Mucosa of descending colon (tissue), 3 donors: ENCODE data around the gene TXNRD2. TPM values are rescaled to one million over a fixed set of nuclear protein-coding genes. Genes with fewer than 3 reads are reported as not detected.

Experiments used
- ATAC-seq: fragments of 200-7000 bp; cut with Tn5 transposase; one replicate; pipeline ENCODE4 v1.9.1; 2020; ENCODE audit warnings: mild to moderate bottlenecking, moderate library complexity
- DNase-seq, 3 donors: peaks; one replicate each; pipeline ENCODE4 v3.0.0-alpha.2; 2020
- H3K36me3 ChIP-seq: fragments of 200-600 bp; one replicate; pipeline ENCODE4 v1.8.0; 2021; ENCODE audit warnings: low read depth, mild to moderate bottlenecking
- H3K4me1 ChIP-seq: fragments of 200-600 bp; one replicate; pipeline ENCODE4 v1.8.0; 2021; ENCODE audit warnings: low read depth, mild to moderate bottlenecking
- H3K4me3 ChIP-seq: fragments of 200-600 bp; one replicate; pipeline ENCODE4 v1.8.0; 2021; ENCODE audit warnings: mild to moderate bottlenecking
- H3K9me3 ChIP-seq: fragments of 200-600 bp; one replicate; pipeline ENCODE4 v1.8.0; 2021; ENCODE audit warnings: mild to moderate bottlenecking
- CTCF ChIP-seq: fragments of 200-600 bp; IDR thresholded peaks from one replicate; pipeline ENCODE4 v1.8.0; 2022; ENCODE audit warnings: antibody characterized with exemption, mild to moderate bottlenecking
- intact Hi-C, 2 donors: fragments of 100-400 bp; cut with DNase I in 1 of 2; cut with micrococcal nuclease in 1 of 2; formaldehyde crosslinking; loops; one replicate each; pipeline versions ENCODE4 v1.11.0 to v1.11.1; 2022; cut with DNase I, micrococcal nuclease
- total RNA-seq, 3 donors: library from RNA; stranded (reverse); fragmentation: NEBNext Ultra II Directional in 2 of 3; extraction: Animal tissue kit (Norgen Biotek cat#: 25700) in 2 of 3; gene quantifications; one replicate each; pipeline versions ENCODE4 v1.2.1 to v1.2.4, GENCODE V29; 2021 to 2023
- donor health status: DM: no; HTN: no; CAD: no; lungs with moderate emphysema.
- donor health status: DM: no; HTN: no; CAD: no.
- donor health status: DM: no; HTN: yes; CAD: no.

The TXNRD2 gene
- total RNA-seq, 3 donors from 2014 or later, result 20.9 to 23.6 (median 22.6) TPM

GRCh38 chr22:19887256-19887985, 54.2 kb downstream of the TXNRD2 start:
- no peaks in the 10 kb centered on the region for H3K36me3 ChIP-seq
- no peaks in the 10 kb centered on the region for H3K9me3 ChIP-seq
- intact Hi-C loops, result no loop called here
- no peaks in the 10 kb centered on the region for H3K4me1 ChIP-seq
- TF ChIP-seq CTCF, result no peak
- no peak for ATAC-seq
- DNase-seq, result peak in 2 of 3 donors; percentile 15 to 38
- no peak overlapping the region for H3K4me3 ChIP-seq

- Histone ChIP-seq H3K36me3 (no peaks in the 10 kb centered on the region), H3K4me1 (no peaks in the 10 kb centered on the region), H3K9me3 (no peaks in the 10 kb centered on the region), H3K4me3 (no peak overlapping the region)
- no peak for TF ChIP-seq CTCF
- ATAC-seq, result peak; percentile 52
- peak in 2 of 3 donors; percentile 26 to 64 for DNase-seq
- intact Hi-C loops, result no loop called here
Measured at GRCh38 chr22:19886605-19887255, 54.9 kb downstream of the TXNRD2 start.

GRCh38 chr22:19885841-19886592, 55.6 kb downstream of the TXNRD2 start:
- Histone ChIP-seq H3K9me3 (no peaks in the 10 kb centered on the region), H3K4me1 (no peaks in the 10 kb centered on the region), H3K36me3 (no peaks in the 10 kb centered on the region), H3K4me3 (no peak overlapping the region)
- no peak for ATAC-seq
- peak in 2 of 3 donors; percentile 24 to 44 for DNase-seq
- no peak for TF ChIP-seq CTCF
- intact Hi-C loops, result no loop called here

- intact Hi-C loops, result no loop called here
- no peaks in the 10 kb centered on the region for H3K4me1 ChIP-seq
- TF ChIP-seq CTCF, result no peak
- H3K36me3 ChIP-seq, result no peaks in the 10 kb centered on the region
- H3K9me3 ChIP-seq, result no peaks in the 10 kb centered on the region
- H3K4me3 ChIP-seq, result no peak overlapping the region
- ATAC-seq (no peak), DNase-seq (peak in 1 of 3 donors; percentile 44)
Measured at GRCh38 chr22:19884954-19885751, 56.5 kb downstream of the TXNRD2 start.
